ENCODE data around the gene HS2ST1.
"Not testable (repeated sequence)": the region's sequence is repeated elsewhere in the genome, so short reads cannot be mapped to it uniquely, and the experiment has no call there.

The HS2ST1 gene

DNA sequence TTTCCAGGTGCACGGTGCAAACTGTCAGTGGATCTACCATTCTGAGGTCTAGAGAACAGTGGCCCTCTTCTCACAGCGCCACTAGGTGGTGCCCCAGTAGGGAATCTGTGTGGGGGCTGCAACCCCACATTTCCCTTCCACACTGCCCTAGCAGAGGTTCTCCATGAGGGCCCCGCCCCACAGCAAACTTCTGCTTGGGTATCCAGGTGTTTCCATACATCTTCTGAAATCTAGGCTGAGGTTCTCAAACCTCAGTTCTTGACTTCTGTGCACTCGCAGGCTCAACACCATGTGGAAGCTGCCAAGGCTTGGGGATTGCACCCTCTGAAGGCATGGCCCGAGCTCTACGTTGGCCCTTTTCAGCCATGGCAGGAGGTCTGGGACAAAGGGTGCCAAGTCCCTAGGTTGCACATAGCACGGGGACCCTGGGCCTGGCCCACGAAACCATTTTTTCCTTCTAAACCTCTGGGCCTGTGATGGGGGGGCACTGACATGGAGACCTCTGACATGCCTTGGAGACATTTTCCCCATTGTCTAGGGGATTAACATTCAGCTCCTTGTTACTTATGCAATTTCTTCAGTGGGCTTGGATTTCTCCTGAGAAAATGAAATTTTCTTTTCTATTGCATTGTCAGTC is 10.0 kb downstream of the HS2ST1 start:
- no peak for DNase-seq (ENCODE audit: low read depth, low spot score)

DNA sequence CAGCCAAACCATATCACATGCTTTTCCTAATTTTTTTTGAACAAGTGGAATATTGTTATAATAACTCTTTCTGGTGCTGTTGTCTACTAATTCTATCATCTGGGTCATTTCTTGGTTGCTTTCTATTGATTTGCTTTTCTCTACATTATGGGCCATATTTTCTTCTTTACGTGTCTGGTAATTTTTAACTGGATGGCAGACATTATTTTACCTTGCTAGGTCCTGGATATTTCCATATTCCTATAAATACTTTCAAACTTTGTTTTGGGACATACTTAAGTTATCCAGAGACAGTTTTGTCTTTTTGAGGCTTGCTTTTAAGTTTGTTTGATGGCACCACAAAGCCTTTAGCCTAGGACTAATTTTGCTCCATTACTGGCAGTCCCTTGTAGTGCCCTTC is 11.3 kb downstream of the HS2ST1 start:
- DNase-seq (ENCODE audit: low read depth, low spot score): no peak

DNA sequence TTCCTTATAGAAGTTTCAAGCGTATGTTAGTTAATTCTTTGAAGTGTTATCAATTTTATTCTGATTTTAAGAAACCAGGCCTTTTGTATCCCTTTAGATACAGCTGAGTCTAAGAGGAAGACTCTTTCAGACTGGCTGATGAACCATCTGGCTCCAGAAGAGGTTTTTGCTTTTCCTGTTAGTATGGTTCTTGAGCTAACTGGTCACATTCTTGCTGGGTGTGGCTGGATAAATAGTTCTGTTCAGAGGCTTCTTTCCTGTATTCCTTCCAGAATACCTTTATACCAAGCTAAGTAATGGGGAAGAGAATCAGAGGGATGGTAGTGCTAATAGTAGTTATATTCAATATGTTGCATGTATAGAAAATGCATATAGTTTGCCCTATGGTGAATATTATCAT is 12.4 kb downstream of the HS2ST1 start:
- DNase-seq (ENCODE audit: low read depth, low spot score): no peak

DNA sequence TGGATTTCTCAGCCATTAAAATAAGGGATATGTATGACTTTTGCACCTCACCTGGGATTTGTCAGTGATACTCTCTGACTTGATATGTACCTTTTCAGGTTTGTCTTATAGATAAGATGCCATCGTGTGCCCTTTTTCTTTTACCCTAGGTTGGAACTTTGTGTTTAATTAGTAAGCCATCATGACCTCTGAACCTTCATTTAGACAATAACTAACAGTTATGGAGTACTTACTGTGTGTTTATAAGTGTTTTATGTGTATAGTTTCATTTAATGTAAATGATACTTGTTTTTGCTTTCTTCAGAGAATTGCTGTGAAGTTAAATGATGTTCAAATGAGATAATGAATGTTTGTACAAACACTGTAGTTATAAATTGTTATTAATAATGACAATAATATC is 14.4 kb downstream of the HS2ST1 start:
- DNase-seq (ENCODE audit: low read depth, low spot score): no peak

DNA sequence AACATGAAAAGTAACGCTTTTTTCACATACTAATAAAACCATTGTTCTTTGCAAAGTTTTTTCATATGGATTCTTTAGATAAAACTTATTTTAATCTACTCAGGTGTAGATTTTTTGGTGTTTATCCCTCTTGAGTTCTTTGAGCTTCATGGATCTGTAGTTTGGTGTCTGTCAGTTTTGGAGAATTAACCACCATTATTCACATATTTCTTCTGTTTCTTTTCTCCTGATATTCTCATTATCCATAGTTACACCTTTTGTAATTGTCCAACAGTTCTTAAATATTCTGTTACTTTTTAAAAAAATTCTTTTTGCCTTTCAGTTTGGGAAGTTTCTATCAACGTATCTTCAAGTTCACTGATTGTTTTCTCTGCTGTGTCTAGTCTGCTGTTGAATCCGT is 18.6 kb downstream of the HS2ST1 start:
- no peak for DNase-seq (ENCODE audit: low read depth, low spot score)

DNA sequence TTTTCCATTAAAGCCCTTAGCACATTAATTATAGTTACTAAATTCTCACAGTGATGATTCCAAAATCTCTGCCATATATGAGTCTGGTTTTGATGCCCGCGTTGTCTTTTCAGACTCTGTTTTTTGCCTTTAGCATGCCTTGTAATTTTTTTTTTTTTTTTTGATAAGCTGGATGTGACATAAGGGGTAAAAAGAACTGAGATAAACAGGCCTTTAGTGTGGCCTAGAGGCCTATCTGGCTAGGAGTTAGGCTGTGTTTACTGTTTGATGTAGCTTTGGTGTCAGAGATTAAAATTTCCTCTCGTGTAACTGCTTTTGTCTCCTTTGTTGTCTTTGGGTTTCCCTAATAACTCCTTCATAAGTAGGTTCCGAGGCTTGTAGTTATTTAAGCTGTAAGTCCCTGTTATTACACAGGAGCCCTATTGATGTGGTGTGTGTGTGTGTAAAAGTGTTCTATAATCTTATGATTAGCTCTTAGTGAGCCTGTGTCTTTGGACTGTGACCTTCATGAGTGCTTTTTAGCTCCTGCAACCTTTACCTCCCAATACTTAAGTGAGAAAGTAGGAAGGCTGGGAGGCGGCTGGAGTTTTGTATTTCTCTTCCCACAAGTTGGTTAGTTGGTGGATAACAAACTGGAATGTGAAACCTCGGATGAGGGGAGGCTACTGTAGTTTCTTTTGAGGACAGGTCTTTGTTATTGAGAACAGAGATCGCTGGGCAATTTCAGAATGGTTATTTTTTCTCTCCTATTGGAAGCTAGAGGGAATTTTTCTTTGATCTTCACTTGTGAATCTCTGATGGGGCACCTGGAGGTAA is 19.3 kb downstream of the HS2ST1 start:
- peak; percentile 24 for DNase-seq (ENCODE audit: low read depth, low spot score)

DNA sequence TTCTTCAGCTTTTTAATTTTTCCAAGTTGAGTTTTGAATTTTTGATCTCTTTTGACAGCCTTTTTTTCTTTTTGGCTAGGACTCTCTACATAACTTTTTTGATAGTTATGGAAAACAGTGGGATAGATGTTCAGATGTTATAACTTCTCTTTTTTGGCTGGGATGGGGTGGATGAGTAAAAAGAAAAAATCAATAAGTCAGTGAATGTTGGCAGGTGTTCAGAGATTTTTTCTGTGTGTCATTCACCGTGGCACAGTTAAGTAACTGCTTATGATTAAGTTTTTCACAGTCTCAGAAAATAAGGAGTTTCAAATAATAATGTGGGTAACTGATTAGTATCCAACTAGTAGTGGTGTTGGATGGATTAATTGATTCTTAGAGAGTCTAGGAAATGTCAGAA is 24.0 kb downstream of the HS2ST1 start:
- no peak for DNase-seq (ENCODE audit: low read depth, low spot score)

DNA sequence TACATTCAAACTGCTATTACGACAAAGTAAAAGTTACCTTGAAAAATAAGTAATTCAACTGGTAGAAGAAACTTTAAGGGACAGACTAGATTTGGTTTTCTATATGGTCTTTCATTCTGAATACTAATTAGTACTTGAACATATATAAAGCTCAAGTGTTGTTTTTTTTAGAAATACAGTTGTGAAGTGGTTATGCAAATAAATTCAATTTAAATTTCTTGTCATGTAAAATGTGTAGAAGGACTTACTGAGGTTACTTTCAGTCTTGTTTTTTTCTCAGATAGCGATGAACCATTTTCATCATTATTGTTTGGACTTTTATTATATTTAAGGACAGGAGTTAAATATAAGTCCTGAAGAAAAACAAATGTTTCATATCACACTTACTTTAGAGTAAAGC is 24.4 kb downstream of the HS2ST1 start:
- no peak for DNase-seq (ENCODE audit: low read depth, low spot score)

DNA sequence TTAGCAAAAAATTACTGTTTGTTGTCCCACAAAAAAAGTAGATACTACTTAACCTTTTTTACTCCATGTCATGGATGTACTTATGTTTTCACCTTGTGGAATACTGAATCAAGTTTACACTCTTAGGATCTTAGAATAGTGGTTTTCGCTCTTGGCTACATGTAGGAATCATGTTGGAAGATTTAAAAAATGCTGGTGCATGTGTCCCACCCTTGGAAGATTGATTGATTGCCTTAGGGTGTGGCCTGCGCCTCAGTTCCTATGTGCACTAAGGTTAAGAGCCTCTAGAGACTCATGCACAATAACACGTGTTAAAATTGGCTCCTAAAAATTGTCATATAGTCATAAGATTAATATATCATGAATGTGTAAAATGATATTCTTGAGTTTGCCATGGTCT is 25.0 kb downstream of the HS2ST1 start:
- no peak for DNase-seq (ENCODE audit: low read depth, low spot score)

DNA sequence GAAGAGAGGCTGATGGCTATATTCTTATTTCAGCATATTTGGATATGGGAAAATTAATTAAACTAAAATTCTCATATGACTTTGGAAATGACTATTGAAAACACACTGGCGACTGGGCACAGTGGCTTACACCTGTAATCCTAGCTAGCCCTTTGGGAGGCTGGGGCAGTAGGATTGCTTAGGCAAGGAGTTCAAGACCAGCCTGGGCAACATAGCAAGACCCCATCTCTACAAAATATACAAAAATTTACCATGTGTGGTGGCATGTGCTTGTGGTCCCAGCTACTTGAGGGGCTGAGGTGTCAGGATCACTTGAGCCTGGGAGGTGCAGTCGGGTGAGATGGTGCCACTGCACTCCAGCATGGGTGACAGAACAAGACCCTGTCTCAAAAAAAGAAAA is 26.2 kb downstream of the HS2ST1 start:
- DNase-seq (ENCODE audit: low read depth, low spot score): no peak

DNA sequence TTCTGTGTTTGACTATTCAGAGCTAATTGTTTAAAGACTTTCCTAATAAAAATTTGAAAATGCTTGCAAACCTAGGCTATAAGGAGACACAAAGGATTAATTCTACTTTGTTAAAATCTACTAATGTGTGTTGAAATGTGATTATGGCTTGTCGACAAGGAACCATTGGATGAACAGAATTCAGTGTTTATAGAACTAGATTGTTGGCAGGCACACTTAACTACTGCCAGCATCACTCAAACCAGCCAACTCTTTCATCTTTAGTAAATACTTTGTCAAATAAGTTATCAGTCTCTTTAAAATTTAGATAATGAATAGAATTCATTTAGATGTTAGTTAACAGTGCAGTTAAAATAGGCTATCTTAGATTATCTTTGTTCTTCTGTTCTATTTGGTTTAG is 27.6 kb downstream of the HS2ST1 start:
- DNase-seq (ENCODE audit: low read depth, low spot score): peak; percentile 19

DNA sequence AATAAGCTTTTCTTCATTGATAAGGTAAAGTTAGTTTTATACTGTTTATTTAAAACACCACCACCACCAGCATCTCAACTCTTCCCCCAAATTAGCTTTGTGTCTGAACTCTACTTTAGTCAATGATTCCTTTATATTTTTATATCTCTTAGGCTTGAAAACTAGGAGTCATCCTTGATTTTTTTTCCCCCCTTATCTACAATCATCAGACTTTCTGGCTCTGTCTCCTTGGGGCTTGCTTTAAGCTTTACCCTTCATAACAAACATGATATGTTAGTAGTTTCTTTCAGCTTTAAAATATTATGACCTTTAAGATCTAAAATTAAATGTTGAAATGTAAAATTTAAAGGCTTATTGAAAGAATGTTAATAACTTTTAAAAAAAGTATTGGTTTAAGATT is 28.3 kb downstream of the HS2ST1 start:
- no peak for DNase-seq (ENCODE audit: low read depth, low spot score)

DNA sequence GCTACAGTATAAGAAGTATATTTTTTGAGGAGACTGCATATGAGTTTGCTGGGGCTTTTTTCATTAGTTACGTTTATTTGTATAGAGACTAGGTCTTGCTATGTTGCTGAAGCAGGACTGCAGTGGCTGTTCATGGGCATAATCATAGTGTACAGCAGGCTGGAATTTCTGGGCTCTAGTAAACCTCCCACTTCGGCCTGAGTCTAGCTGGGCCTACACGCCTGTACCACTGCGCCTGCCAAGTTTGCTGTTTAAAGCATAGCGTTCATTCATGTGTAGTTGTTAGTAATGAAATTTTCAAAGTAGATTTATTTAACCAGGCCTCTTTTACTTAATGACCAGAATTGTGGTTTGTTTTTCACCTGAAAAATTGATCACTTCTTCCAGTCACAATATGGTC is 33.8 kb downstream of the HS2ST1 start:
- DNase-seq (ENCODE audit: low read depth, low spot score): peak; percentile 79

DNA sequence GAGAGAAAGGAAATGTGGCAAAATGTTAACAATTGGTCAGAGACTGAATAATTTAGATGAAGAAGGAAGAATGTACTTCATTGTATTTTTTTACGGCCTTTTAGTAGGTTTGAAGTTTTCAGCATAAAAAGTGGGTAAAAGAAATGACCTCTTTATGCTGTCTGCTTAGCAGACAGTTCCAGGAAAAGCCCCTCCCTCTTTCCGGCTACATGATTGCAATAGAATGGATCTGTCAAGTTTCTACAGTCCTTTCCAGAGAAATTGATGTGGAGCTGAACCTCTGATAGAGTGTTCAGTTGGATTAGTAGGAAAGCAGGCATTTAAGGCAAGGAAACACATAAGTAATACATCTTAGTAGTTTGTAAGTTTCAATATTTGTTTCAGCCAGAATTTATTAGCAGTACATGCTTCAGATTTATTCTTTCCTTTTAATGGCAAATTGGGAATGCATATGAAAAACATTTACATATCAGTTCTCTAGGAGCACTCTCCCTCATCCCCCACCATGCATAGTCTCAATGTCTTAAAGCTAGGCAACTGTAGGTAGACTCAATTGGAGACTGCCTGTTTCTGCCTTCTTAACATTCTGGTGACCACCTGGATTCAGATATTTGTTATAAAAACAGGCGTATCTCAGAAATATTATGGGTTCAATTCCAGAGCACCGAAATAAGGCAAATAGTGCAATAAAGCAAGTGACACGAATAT is 36.4 kb downstream of the HS2ST1 start:
- DNase-seq (ENCODE audit: low read depth, low spot score): peak; percentile 36

DNA sequence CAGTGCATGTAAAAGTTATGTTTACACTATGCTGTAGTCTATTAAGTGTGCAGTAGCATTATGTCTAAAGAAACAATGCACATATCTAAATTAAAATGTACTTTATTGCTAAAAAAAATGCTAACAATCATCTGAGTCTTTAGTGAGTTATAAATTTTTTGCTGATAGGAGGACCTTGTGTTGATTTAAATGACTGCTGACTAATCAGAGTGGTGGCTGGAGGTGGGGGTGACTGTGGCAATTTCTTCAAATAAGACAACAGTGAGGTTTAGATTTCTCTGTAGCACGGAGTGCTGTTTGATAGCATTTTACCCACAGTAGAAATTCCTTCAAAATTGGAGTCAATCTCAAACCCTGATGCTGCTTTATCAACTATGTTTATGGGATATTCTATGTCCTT is 37.0 kb downstream of the HS2ST1 start:
- peak; percentile 26 for DNase-seq (ENCODE audit: low read depth, low spot score)

DNA sequence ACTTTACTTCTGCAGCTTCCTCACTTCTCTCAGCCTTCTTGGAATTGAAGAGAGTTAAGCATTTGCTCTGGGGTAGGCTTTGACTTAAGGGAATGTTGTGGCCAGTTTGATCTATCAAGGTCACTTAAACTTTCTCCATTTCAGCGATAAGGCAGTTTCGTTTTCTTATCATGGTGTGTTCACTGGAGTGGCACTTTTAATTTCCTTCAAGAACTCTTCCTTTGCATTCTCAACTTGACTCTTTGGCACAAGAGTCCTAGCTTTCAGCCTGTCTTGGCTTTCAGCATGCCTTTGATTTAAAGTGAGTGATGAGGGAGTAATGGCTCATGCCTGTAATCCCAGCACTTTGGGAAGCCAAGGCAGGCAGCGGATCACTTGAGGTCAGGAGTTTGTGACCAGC is 38.7 kb downstream of the HS2ST1 start:
- DNase-seq (ENCODE audit: low read depth, low spot score): no peak

DNA sequence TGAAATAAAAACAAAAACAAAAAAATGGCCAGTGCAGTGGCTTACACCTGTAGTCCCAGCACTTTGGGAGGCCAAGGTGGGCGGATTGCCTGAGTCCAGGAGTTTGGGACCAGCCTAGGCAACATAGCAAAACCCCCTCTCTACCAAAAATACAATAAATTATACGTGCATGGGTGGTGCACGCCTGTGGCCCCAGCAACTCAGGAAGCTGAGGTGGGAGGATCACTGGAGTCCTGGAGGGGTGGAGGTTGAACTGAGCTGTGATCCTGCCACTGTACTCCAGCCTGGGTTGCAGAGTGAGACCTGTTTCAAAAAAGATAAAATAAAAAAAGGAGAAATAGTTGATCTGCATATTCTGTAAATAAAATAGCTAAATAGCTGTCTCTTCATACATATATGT is 41.2 kb downstream of the HS2ST1 start:
- no peak for DNase-seq (ENCODE audit: low read depth, low spot score)

DNA sequence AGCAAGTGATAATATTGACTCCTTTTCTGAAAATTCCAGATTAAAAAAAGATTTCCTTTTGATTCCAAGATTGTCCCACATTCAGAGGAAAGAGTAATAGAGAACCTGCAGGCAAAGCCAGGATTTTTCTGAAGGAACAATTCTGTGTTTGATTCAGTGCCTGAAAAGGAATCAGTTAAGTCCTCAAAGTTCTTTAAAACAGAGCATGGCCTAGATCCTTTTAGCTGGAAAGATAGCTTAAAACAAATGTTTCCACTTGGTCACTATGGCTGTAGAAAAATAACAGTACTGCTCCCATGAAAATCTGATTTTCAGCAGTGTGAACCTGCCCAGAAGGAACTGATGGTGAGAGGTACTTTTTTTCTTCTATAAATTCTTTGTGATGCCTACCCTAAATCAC is 41.8 kb downstream of the HS2ST1 start:
- no peak for DNase-seq (ENCODE audit: low read depth, low spot score)

DNA sequence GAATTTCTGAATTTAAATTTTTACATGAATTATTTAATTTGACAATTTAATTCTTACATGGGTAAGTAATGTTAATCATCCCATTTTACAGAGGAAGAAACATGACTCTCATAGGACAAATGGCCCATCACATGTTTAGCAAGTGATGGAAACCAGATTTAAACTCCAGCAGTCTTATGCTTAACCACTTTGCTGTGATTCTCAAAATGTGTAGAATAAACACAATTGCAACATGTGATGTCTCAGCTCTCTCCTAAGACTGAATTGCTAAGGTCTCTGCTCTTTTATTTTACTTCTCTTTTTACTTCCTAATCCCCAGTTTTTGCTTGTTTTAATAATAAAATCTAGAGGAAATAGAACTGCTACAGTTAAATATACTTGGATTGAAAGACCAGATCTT is 42.8 kb downstream of the HS2ST1 start:
- no peak for DNase-seq (ENCODE audit: low read depth, low spot score)

DNA sequence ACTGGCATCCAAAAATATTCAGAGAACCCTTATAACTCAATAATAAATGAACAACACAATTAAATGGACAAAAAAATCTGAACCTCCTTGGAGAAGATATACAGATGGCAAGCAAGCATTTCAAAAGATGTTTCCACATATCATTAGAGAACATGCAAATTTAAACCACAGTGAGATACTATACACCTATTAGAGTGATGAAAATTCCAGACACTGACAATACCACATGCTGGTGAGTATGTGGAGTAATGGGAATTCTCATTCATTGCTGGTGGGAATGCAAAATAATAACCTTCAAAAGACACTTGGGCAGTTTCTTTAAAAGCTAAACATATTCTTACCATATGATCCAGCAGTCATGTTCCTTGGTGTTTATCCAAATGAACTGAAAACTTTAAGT is 46.1 kb downstream of the HS2ST1 start:
- DNase-seq (ENCODE audit: low read depth, low spot score): no peak

DNA sequence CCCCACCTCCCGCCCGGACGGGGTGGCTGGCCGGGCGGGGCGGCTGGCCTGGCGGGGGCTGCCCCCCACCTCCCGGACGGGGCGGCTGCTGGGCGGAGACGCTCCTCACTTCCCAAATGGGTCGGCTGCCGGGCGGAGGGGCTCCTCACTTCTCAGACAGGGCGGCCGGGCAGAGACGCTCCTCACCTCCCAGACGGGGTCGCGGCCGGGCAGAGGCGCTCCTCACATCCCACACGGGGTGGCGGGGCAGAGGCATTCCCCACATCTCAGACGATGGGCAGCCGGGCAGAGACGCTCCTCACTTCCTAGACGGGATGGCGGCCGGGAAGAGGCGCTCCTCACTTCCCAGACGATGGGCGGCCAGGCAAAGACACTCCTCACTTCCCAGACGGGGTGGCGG is 49.4 kb downstream of the HS2ST1 start:
- DNase-seq (ENCODE audit: low read depth, low spot score): not testable (repeated sequence)

DNA sequence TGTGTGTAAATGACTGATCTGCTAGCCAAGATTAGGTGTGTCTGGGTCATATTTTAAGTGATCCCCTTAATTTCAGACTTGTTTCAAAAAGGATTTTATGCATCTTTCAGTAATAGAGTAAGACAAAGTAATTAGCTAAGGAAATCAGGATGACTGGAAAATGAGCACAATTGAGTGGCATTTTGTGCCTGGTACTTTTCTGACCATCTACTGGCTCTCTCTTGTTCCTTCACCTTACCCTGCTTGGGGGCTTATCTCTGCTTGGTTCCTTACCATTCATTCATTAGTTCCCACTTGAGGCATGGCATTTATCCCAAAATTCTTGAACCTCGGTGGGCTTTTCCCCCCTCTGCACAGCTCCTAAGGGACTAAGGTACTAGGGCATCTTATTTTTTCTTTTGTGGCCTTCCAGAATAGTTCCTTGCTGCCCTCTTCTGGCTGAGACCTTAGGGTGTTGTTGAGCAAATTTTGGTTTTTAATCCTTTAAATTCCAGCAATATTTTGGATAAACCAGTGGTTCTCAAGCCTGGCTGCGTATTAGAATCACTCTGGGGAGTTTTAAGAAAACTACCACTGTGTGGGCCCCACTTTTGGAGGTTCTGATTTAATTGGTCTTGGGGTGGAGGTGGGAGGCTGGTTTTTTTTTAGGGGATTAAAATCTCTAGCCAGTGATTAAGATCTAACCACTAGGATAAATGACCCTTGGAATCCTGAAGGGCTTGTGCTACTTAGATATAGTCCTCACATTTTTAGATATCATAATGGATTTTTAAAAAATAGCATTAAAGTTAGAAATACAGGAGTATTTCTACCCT is 50.8 kb downstream of the HS2ST1 start:
- DNase-seq (ENCODE audit: low read depth, low spot score): peak; percentile 66

All from astrocyte of the hippocampus (primary cell).